GM23338 (cell line): ENCODE measurements around the gene SDC3. TPM values are rescaled to one million over a fixed set of nuclear protein-coding genes. Genes with fewer than 3 reads are reported as not detected.
A peak's percentile ranks its signal among the peaks of the same experiment; 100 is the strongest.

ENCODE experiments used
- ATAC-seq: fragments of 200-7000 bp; cut with Tn5 transposase; 3 replicates; pipeline ENCODE4 v1.9.1; 2020
- DNase-seq: peaks from one replicate; pipeline ENCODE4 v3.0.0-alpha.2; 2015; ENCODE audit warnings: low spot score
- H2AFZ ChIP-seq: fragments of 200-600 bp; sonication (generic); 2 replicates; pipeline ENCODE4 v1.8.0; 2016; ENCODE audit warnings: antibody characterized with exemption, mild to moderate bottlenecking, moderate library complexity
- H3F3A ChIP-seq: fragments of 200-600 bp; sonication (generic); replicated peaks from 2 replicates; pipeline ENCODE4 v1.8.0; 2017; ENCODE audit warnings: antibody characterized with exemption, mixed run types, low read depth
- H3K27ac ChIP-seq: fragments of 200-600 bp; sonication (generic); 2 replicates; pipeline ENCODE4 v1.6.1; 2016; ENCODE audit warnings: low read depth
- H3K27me3 ChIP-seq: fragments of 200-600 bp; sonication (generic); 2 replicates; pipeline ENCODE4 v1.8.0; 2016; ENCODE audit warnings: mild to moderate bottlenecking, mixed run types, moderate library complexity; ENCODE audit not compliant: insufficient read depth
- H3K36me3 ChIP-seq: fragments of 200-600 bp; sonication (generic); 2 replicates; pipeline ENCODE4 v1.8.0; 2016; ENCODE audit warnings: mild to moderate bottlenecking; ENCODE audit not compliant: insufficient read depth
- H3K4me1 ChIP-seq: fragments of 200-600 bp; sonication (generic); 2 replicates; pipeline ENCODE4 v1.8.0; 2016; ENCODE audit warnings: mild to moderate bottlenecking, moderate library complexity; ENCODE audit not compliant: insufficient read depth
- H3K4me2 ChIP-seq: fragments of 200-600 bp; sonication (generic); 2 replicates; pipeline ENCODE4 v1.7.1; 2017; ENCODE audit warnings: mixed run types
- H3K4me3 ChIP-seq: fragments of 200-600 bp; sonication (generic); 2 replicates; pipeline ENCODE4 v1.6.1; 2016; ENCODE audit warnings: mixed run types
- H3K79me2 ChIP-seq: fragments of 200-600 bp; sonication (generic); replicated peaks from 2 replicates; pipeline ENCODE4 v1.8.0; 2017; ENCODE audit warnings: mild to moderate bottlenecking; ENCODE audit not compliant: insufficient read depth
- H3K9me2 ChIP-seq: fragments of 200-600 bp; sonication (generic); 2 replicates; pipeline ENCODE4 v1.8.0; 2017; ENCODE audit not compliant: insufficient read depth
- H4K20me1 ChIP-seq: fragments of 200-600 bp; sonication (generic); replicated peaks from 2 replicates; pipeline ENCODE4 v1.8.0; 2017; ENCODE audit warnings: mild to moderate bottlenecking; ENCODE audit not compliant: insufficient read depth
- H3K27ac Mint-ChIP-seq: 2 replicates; pipeline ENCODE4 v1.8.0; 2020; ENCODE audit warnings: inconsistent platforms, mild to moderate bottlenecking, moderate library complexity, mixed read lengths
- H3K27me3 Mint-ChIP-seq: 3 replicates; pipeline ENCODE4 v1.8.0; 2022; ENCODE audit warnings: low read depth, mild to moderate bottlenecking, moderate library complexity, mixed read lengths, inconsistent platforms; ENCODE audit not compliant: insufficient read depth, poor library complexity
- H3K36me3 Mint-ChIP-seq: 3 replicates; pipeline ENCODE4 v1.8.0; 2021; ENCODE audit warnings: low read depth, mild to moderate bottlenecking, inconsistent platforms, moderate library complexity, mixed read lengths
- H3K4me1 Mint-ChIP-seq: 3 replicates; pipeline ENCODE4 v1.8.0; 2020; ENCODE audit warnings: mild to moderate bottlenecking, inconsistent platforms, mixed read lengths
- H3K4me3 Mint-ChIP-seq: 3 replicates; pipeline ENCODE4 v1.8.0; 2021; ENCODE audit warnings: moderate library complexity, mild to moderate bottlenecking, inconsistent platforms, mixed read lengths
- H3K9me3 Mint-ChIP-seq: 3 replicates; pipeline ENCODE4 v1.8.0; 2020; ENCODE audit warnings: moderate library complexity, mild to moderate bottlenecking, inconsistent platforms, mixed read lengths
- ETS1 ChIP-seq: IDR thresholded peaks from 2 replicates; pipeline ENCODE4 v1.6.1; 2016; ENCODE audit warnings: antibody characterized with exemption
- EZH2 ChIP-seq: fragments of 200-600 bp; sonication (generic); IDR thresholded peaks from one replicate; pipeline ENCODE4 v1.8.0; 2017; ENCODE audit warnings: antibody characterized with exemption, mild to moderate bottlenecking, low read depth; ENCODE audit not compliant: unreplicated experiment
- EZH2phosphoT487 ChIP-seq: fragments of 200-600 bp; sonication (generic); IDR thresholded peaks from one replicate; pipeline ENCODE4 v1.8.1; 2018; ENCODE audit warnings: antibody characterized with exemption; ENCODE audit not compliant: unreplicated experiment
- NANOG ChIP-seq: IDR thresholded peaks from 2 replicates; pipeline ENCODE4 v1.6.1; 2016; ENCODE audit warnings: antibody characterized with exemption, borderline replicate concordance
- POLR2AphosphoS5 ChIP-seq: IDR thresholded peaks from 2 replicates; pipeline ENCODE4 v1.6.1; 2016; ENCODE audit warnings: antibody characterized with exemption, low read depth
- REST ChIP-seq: IDR thresholded peaks from one replicate; pipeline ENCODE4 v1.6.1; 2018; ENCODE audit warnings: antibody characterized with exemption; ENCODE audit not compliant: unreplicated experiment
- STAT1 ChIP-seq: IDR thresholded peaks from one replicate; pipeline ENCODE4 v1.6.1; 2016; ENCODE audit warnings: antibody characterized with exemption; ENCODE audit not compliant: unreplicated experiment
- ZNF331 ChIP-seq: fragments of 250-450 bp; sonication (Bioruptor Pico); IDR thresholded peaks from 2 replicates; pipeline ENCODE4 v1.5.0; 2020; ENCODE audit warnings: low read depth, mild to moderate bottlenecking, moderate library complexity
- ZNF462 ChIP-seq: fragments of 250-450 bp; sonication (Bioruptor Pico); IDR thresholded peaks from 2 replicates; pipeline ENCODE4 v1.5.0; 2020; ENCODE audit warnings: mild to moderate bottlenecking, moderate library complexity
- polyA plus RNA-seq: library from polyadenylated mRNA; unstranded; fragments of >200 nt; fragmentation: Nextera tagmentation; extraction: Ambion mirVana; gene quantifications from 2 replicates; pipeline ENCODE4 v1.2.1, GENCODE V29; 2016
- total RNA-seq: library from RNA; depleted of rRNA; stranded (reverse); fragments of >200 nt; shearing (Covaris generic); gene quantifications from 2 replicates; pipeline ENCODE4 v1.2.3, GENCODE V29; 2014

Gene SDC3
- total and polyA plus RNA-seq, 2 experiments from 2014 or later, result 5.2 to 29.7 TPM

GRCh38 chr1:30909365-30910068 lies 959 bp upstream of the SDC3 start (continued):
- TF ChIP-seq ETS1, result no peak
- no peak for TF ChIP-seq NANOG
- TF ChIP-seq EZH2phosphoT487, result no peak
- no peak for TF ChIP-seq ZNF331 (CRISPR knock-in tag)
- no peak for TF ChIP-seq STAT1
- TF ChIP-seq REST, result no peak

- no peak overlapping the region for H3K27ac ChIP-seq
- peaks cover 50% of the 10 kb centered on the region for H3K4me1 Mint-ChIP-seq
- TF ChIP-seq ZNF462 (CRISPR knock-in tag) (no peak), STAT1 (no peak), NANOG (no peak), REST (no peak), POLR2AphosphoS5 (no peak), EZH2 (no peak)
These were observed 252 bp downstream of the SDC3 start for GRCh38 chr1:30908316-30908695.

More at GRCh38 chr1:30908316-30908695, 252 bp downstream of the SDC3 start:
- H3K4me3 Mint-ChIP-seq, result no peak overlapping the region
- no peaks in the 10 kb centered on the region; the same call in 2 of the 3 replicates for H3K36me3 Mint-ChIP-seq
- DNase-seq (no peak), ATAC-seq (no peak)
- Histone ChIP-seq H3K4me3 (peak overlapping the region; percentile 76; the same call in 1 of the 2 replicates), H3K27me3 (peaks cover 18% of the 10 kb centered on the region), H3K4me2 (peak overlapping the region; percentile 88; the same call in 1 of the 2 replicates), H2AFZ (no peak overlapping the region), H3K36me3 (no peaks in the 10 kb centered on the region), H3K9me2 (no peaks in the 10 kb centered on the region), H3K79me2 (peaks cover 1% of the 10 kb centered on the region; the same call in 1 of the 2 replicates), H4K20me1 (peaks cover 4% of the 10 kb centered on the region; the same call in 1 of the 2 replicates), H3F3A (peaks cover 13% of the 10 kb centered on the region; the same call in 1 of the 2 replicates), H3K4me1 (peaks cover 29% of the 10 kb centered on the region)
- H3K27ac Mint-ChIP-seq, result no peak overlapping the region
- H3K9me3 Mint-ChIP-seq, result no peaks in the 10 kb centered on the region
- H3K27me3 Mint-ChIP-seq, result peaks cover 29% of the 10 kb centered on the region
